OCI-LY3 (cell line): ENCODE results near the gene NLGN1.

ENCODE experiments used
- H2AFZ ChIP-seq: fragments of 200-600, 300-600 bp; shearing (Covaris generic); 2 replicates; pipeline ENCODE4 v1.6.0; 2014; ENCODE audit warnings: antibody characterized with exemption, low read depth, low read length
- H3K27ac ChIP-seq: fragments of 200-600, 300-600 bp; sonication (generic); 2 replicates; pipeline ENCODE4 v1.5.1; 2014; ENCODE audit warnings: mild to moderate bottlenecking, low read length, moderate library complexity, mixed read lengths
- H3K27me3 ChIP-seq: fragments of 200-600, 300-600 bp; sonication (generic); 2 replicates; pipeline ENCODE4 v1.6.1; 2014; ENCODE audit warnings: low read depth, low read length, mixed read lengths
- H3K36me3 ChIP-seq: fragments of 200-600, 300-600 bp; sonication (generic); replicated peaks from 2 replicates; pipeline ENCODE3; 2014; ENCODE audit warnings: low read depth, low read length, mixed read lengths
- H3K4me1 ChIP-seq: fragments of 300-600, 200-600 bp; sonication (generic); 2 replicates; pipeline ENCODE4 v1.6.1; 2014; ENCODE audit warnings: low read length, mixed read lengths
- H3K4me2 ChIP-seq: fragments of 200-600, 300-600 bp; sonication (generic); 2 replicates; pipeline ENCODE4 v1.6.1; 2014; ENCODE audit warnings: low read length, mixed read lengths
- H3K4me3 ChIP-seq: fragments of 300-600, 200-600 bp; sonication (generic); 2 replicates; pipeline ENCODE4 v1.5.1; 2014; ENCODE audit warnings: antibody characterized with exemption, mild to moderate bottlenecking, low read length, moderate library complexity
- H3K79me2 ChIP-seq: fragments of 300-600, 200-600 bp; shearing (Covaris generic); 2 replicates; pipeline ENCODE4 v1.6.1; 2014; ENCODE audit warnings: mild to moderate bottlenecking, low read length, mixed read lengths
- H3K9ac ChIP-seq: fragments of 300-600, 200-600 bp; shearing (Covaris generic); 2 replicates; pipeline ENCODE4 v1.6.0; 2014; ENCODE audit warnings: mild to moderate bottlenecking, low read length, moderate library complexity
- H3K9me3 ChIP-seq: fragments of 200-600, 300-600 bp; shearing (Covaris generic); 2 replicates; pipeline ENCODE4 v1.6.1; 2014; ENCODE audit warnings: low read length, mixed read lengths; ENCODE audit not compliant: insufficient read depth
- H4K20me1 ChIP-seq: fragments of 200-600, 300-600 bp; sonication (generic); 2 replicates; pipeline ENCODE4 v1.6.1; 2016; ENCODE audit warnings: low read length, mixed read lengths; ENCODE audit not compliant: insufficient read depth
- EZH2phosphoT487 ChIP-seq: fragments of 200-600 bp; shearing (Covaris generic); IDR thresholded peaks from 2 replicates; pipeline ENCODE4 v1.6.1; 2018; ENCODE audit warnings: antibody characterized with exemption, mixed run types, low read depth
- TF ChIP-seq, protein P1 (sequence below): fragments of 200-600, 300-600 bp; sonication (generic); IDR thresholded peaks from 2 replicates; pipeline ENCODE4 v1.5.1; 2014; ENCODE audit warnings: antibody characterized with exemption, low read length, low read depth

The NLGN1 gene

DNA sequence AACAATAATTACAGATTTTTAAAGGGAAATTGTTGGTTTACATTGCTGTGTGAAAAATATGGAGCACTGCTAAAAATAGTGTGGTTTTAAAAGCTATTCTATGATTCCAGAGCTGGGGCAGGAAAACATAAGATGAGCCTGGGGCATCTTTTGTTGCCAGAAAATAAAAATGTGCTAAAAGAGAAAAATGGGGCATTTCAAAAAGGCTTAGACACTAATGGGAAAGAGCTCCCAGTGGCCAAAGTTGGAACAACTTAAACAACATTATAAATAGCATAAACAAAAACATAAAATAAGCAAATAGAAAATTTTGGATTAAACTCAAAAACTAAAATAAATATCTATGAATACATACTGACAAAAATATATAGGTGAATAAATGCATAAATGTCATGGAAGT lies 478.9 kb downstream of the NLGN1 start:
- Histone ChIP-seq H3K27me3 (no peaks in the 10 kb centered on the region), H2AFZ (no peak overlapping the region), H3K9me3 (no peaks in the 10 kb centered on the region), H3K79me2 (no peaks in the 10 kb centered on the region), H3K4me2 (no peak overlapping the region), H4K20me1 (no peaks in the 10 kb centered on the region), H3K9ac (no peak overlapping the region), H3K4me3 (no peak overlapping the region), H3K36me3 (no peaks in the 10 kb centered on the region), H3K27ac (no peak overlapping the region), H3K4me1 (peaks cover 11% of the 10 kb centered on the region)
- TF ChIP-seq, protein P1, sequence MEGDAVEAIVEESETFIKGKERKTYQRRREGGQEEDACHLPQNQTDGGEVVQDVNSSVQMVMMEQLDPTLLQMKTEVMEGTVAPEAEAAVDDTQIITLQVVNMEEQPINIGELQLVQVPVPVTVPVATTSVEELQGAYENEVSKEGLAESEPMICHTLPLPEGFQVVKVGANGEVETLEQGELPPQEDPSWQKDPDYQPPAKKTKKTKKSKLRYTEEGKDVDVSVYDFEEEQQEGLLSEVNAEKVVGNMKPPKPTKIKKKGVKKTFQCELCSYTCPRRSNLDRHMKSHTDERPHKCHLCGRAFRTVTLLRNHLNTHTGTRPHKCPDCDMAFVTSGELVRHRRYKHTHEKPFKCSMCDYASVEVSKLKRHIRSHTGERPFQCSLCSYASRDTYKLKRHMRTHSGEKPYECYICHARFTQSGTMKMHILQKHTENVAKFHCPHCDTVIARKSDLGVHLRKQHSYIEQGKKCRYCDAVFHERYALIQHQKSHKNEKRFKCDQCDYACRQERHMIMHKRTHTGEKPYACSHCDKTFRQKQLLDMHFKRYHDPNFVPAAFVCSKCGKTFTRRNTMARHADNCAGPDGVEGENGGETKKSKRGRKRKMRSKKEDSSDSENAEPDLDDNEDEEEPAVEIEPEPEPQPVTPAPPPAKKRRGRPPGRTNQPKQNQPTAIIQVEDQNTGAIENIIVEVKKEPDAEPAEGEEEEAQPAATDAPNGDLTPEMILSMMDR: no peak

DNA sequence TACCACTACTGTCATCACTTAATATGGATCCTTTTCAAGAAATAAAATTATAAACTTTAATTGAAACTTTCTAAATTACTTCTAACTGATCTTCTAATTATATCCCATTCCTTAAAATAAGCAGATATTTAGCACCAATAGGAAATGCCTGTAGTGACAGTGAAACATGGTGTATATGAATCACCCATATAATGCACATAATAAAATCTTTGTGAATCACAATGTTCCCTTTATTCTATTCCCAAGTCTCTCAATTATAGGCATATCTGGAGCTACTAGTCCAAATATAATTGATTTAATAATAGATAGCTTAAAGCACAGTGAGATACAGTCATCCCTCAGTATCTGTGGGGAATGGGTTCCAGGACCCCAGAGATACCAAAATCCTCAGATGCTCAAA lies 490.3 kb downstream of the NLGN1 start:
- Histone ChIP-seq H3K27me3 (no peaks in the 10 kb centered on the region), H4K20me1 (no peaks in the 10 kb centered on the region), H3K36me3 (no peaks in the 10 kb centered on the region), H3K9me3 (no peaks in the 10 kb centered on the region), H3K4me1 (peaks cover 8% of the 10 kb centered on the region), H2AFZ (no peak overlapping the region), H3K79me2 (no peaks in the 10 kb centered on the region), H3K27ac (no peak overlapping the region), H3K4me3 (no peak overlapping the region), H3K9ac (no peak overlapping the region), H3K4me2 (no peak overlapping the region)
- TF ChIP-seq EZH2phosphoT487: no peak
- TF ChIP-seq, protein P1: no peak

DNA sequence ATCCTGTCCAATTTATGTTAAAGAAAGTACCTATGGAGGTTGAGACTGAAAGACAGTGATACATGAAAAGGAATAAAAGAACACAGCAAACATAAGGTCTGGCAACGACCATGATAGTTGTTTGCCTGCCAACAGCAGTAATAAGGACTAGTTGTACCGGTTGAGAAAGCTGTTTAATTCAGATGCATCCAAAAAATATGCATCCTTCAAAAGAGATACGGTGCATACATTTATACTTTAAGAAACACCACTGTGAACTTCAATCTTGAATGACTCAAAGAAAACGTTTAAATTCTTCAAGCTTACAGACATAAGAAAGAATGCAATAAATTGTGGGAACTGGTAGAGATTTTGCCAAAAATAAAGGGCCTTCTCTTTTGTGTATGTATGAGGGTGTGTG lies 492.1 kb downstream of the NLGN1 start:
- no peak overlapping the region for H3K9ac ChIP-seq
- H3K79me2 ChIP-seq: no peaks in the 10 kb centered on the region
- no peak overlapping the region for H3K4me3 ChIP-seq
- H2AFZ ChIP-seq: no peak overlapping the region
- no peaks in the 10 kb centered on the region for H3K9me3 ChIP-seq
- H3K36me3 ChIP-seq: no peaks in the 10 kb centered on the region
- H3K27me3 ChIP-seq: no peaks in the 10 kb centered on the region
- peaks cover 16% of the 10 kb centered on the region for H3K4me1 ChIP-seq
- no peaks in the 10 kb centered on the region for H4K20me1 ChIP-seq
- no peak overlapping the region for H3K4me2 ChIP-seq
- H3K27ac ChIP-seq: no peak overlapping the region
- no peak for TF ChIP-seq EZH2phosphoT487
- TF ChIP-seq, protein P1: no peak

DNA sequence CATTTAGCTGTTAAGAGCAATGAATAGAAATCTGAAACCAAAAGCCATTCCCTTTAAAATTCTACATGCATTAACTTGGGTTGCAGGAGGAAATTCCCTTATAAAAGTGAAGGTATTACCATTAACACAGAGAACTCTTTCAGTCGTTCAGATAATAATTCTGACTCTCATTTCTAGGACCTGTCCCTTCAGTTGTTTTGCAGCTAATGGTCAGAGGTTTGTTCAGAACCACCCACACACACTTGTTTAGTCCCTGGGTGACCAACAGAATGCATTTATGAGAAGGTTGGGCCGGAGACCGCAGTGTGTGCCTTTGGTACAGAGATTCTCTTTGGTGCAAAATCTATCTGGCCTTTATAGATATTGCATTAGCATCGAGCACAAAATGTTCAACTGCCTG lies 492.5 kb downstream of the NLGN1 start:
- no peaks in the 10 kb centered on the region for H4K20me1 ChIP-seq
- peaks cover 16% of the 10 kb centered on the region for H3K4me1 ChIP-seq
- H3K9me3 ChIP-seq: no peaks in the 10 kb centered on the region
- H3K9ac ChIP-seq: no peak overlapping the region
- no peaks in the 10 kb centered on the region for H3K79me2 ChIP-seq
- H3K27me3 ChIP-seq: no peaks in the 10 kb centered on the region
- H3K4me3 ChIP-seq: no peak overlapping the region
- H3K4me2 ChIP-seq: no peak overlapping the region
- no peak overlapping the region for H3K27ac ChIP-seq
- TF ChIP-seq, protein P1: no peak
- no peak for TF ChIP-seq EZH2phosphoT487
- H3K36me3 ChIP-seq: no peaks in the 10 kb centered on the region
- no peak overlapping the region for H2AFZ ChIP-seq
